B cell (primary cell): ENCODE results near the gene PRKCH. TPM values are rescaled to one million over a fixed set of nuclear protein-coding genes. Genes with fewer than 3 reads are reported as not detected.

ENCODE experiments used
- ATAC-seq: fragments of 200-7000 bp; cut with Tn5 transposase; one replicate; pipeline ENCODE4 v1.10.0; 2021; ENCODE audit warnings: low read depth, mild to moderate bottlenecking, moderate number of reproducible peaks, moderate library complexity
- CTCF ChIA-PET: fragments of 350-600 bp; sonication (Branson Sonifier 250); formaldehyde crosslinking; loops from one replicate; lab custom pipeline; 2021; ENCODE audit warnings: antibody characterized with exemption, inconsistent platforms; lab: Charles Lee
- POLR2A ChIA-PET: fragments of 350-600 bp; sonication (Branson Sonifier 250); formaldehyde crosslinking; loops from one replicate; lab custom pipeline; 2021; ENCODE audit warnings: antibody characterized with exemption; lab: Charles Lee
- DNase-seq: peaks from one replicate; pipeline ENCODE4 v3.0.0; 2013
- H2AFZ ChIP-seq: 2 replicates; pipeline ENCODE4 v1.6.1; 2012; ENCODE audit warnings: mild to moderate bottlenecking, low read depth, low read length; ENCODE audit not compliant: insufficient read depth, poor library complexity, severe bottlenecking
- H3K27ac ChIP-seq, 2 donors: 1 replicate in 1 of 2; 2 replicates in 1 of 2; pipeline ENCODE4 v1.5.1; 2012 to 2013; ENCODE audit warnings: low read length in 2 of 2, mild to moderate bottlenecking in 2 of 2, moderate library complexity in 1 of 2
- H3K27me3 ChIP-seq, 4 experiments: fragments of 200-600 bp in 1 of 4; sonication (generic) in 1 of 4; replicated peaks in 1 of 4; 1 replicate in 2 of 4; 2 replicates in 2 of 4; pipeline versions ENCODE4 v1.6.1 to v1.7.0; 2013 to 2016; ENCODE audit warnings: low read length in 3 of 4, mild to moderate bottlenecking in 2 of 4, mixed read lengths in 1 of 4, moderate library complexity in 1 of 4; ENCODE audit not compliant: insufficient read depth in 4 of 4, control insufficient read depth in 3 of 4; ENCODE audit errors: control extremely low read depth in 1 of 4
- H3K36me3 ChIP-seq, 2 experiments: replicated peaks in 1 of 2; 1 replicate in 1 of 2; 2 replicates in 1 of 2; pipeline versions ENCODE4 v1.6.1 to v1.7.1; 2013; ENCODE audit warnings: low read length in 1 of 2; ENCODE audit not compliant: insufficient read depth in 2 of 2, control insufficient read depth in 1 of 2; ENCODE audit errors: control extremely low read depth in 1 of 2, extremely low read depth in 1 of 2
- H3K4me1 ChIP-seq, 2 donors: fragments of 200-600 bp in 1 of 2; sonication (generic) in 1 of 2; 1 replicate in 1 of 2; 2 replicates in 1 of 2; pipeline versions ENCODE4 v1.5.1 to v1.6.1; 2013 to 2017; ENCODE audit warnings: low read length in 2 of 2; ENCODE audit not compliant: control insufficient read depth in 2 of 2, insufficient read depth in 2 of 2
- H3K4me2 ChIP-seq: replicated peaks from 2 replicates; pipeline ENCODE3; 2012; ENCODE audit warnings: mild to moderate bottlenecking, low read depth, low read length; ENCODE audit not compliant: poor library complexity, severe bottlenecking
- H3K4me3 ChIP-seq, 5 experiments: fragments of 200-600 bp in 1 of 5; sonication (generic) in 1 of 5; 1 replicate in 3 of 5; 2 replicates in 2 of 5; pipeline versions ENCODE4 v1.5.1 to v1.7.0; 2011 to 2016; ENCODE audit warnings: low read length in 4 of 5, mild to moderate bottlenecking in 4 of 5, low read depth in 2 of 5, control low read depth in 1 of 5, moderate library complexity in 1 of 5; ENCODE audit not compliant: insufficient read depth in 1 of 5; ENCODE audit errors: control extremely low read depth in 1 of 5, extremely low read depth in 1 of 5
- H3K79me2 ChIP-seq: fragments of 200-600 bp; sonication (generic); one replicate; pipeline ENCODE4 v1.6.0; 2016; ENCODE audit warnings: low read length; ENCODE audit not compliant: control insufficient read depth, insufficient read depth
- H3K9ac ChIP-seq: fragments of 200-600 bp; sonication (generic); 2 replicates; pipeline ENCODE4 v1.6.1; 2017; ENCODE audit warnings: mild to moderate bottlenecking, low read length, moderate library complexity
- H3K9me3 ChIP-seq, 3 donors: one replicate each; pipeline versions ENCODE4 v1.6.1 to v1.7.1; 2013; ENCODE audit warnings: low read length in 2 of 3; ENCODE audit not compliant: control insufficient read depth in 2 of 3, insufficient read depth in 1 of 3; ENCODE audit errors: control extremely low read depth in 1 of 3
- H4K20me1 ChIP-seq: 2 replicates; pipeline ENCODE4 v1.6.0; 2012; ENCODE audit warnings: mild to moderate bottlenecking, low read length; ENCODE audit not compliant: insufficient read depth, control insufficient read depth, poor library complexity, severe bottlenecking
- H3K27ac Mint-ChIP-seq: one replicate; pipeline ENCODE4 v1.8.0; 2021; ENCODE audit warnings: mixed read lengths
- H3K27me3 Mint-ChIP-seq: one replicate; pipeline ENCODE4 v1.8.0; 2021; ENCODE audit warnings: mixed read lengths
- H3K4me1 Mint-ChIP-seq: one replicate; pipeline ENCODE4 v1.8.0; 2021; ENCODE audit warnings: mixed read lengths
- H3K4me3 Mint-ChIP-seq: one replicate; pipeline ENCODE4 v1.8.0; 2021; ENCODE audit warnings: mixed read lengths
- H3K9me3 Mint-ChIP-seq: one replicate; pipeline ENCODE4 v1.8.0; 2022; ENCODE audit warnings: mixed read lengths; ENCODE audit not compliant: insufficient read depth
- EZH2 ChIP-seq: IDR thresholded peaks from 2 replicates; pipeline ENCODE4 v1.6.1; 2012; ENCODE audit warnings: borderline replicate concordance, low read depth, mild to moderate bottlenecking, moderate library complexity, low read length; ENCODE audit not compliant: insufficient read depth, poor library complexity, severe bottlenecking
- WGBS: methylation state at CpG from one replicate; pipeline ENCODE4 v1.1.5; 2013; ENCODE audit warnings: missing lambda C conversion rate; ENCODE audit not compliant: insufficient coverage; 5-methylcytosine and 5-hydroxymethylcytosine counted together
- intact Hi-C: fragments of 100-400 bp; cut with micrococcal nuclease; formaldehyde crosslinking; loops from one replicate; pipeline ENCODE4 v1.10.0; 2022
- polyA plus RNA-seq: library from polyadenylated mRNA; depleted of rRNA; stranded (reverse); fragments of >200 nt; gene quantifications from 2 replicates; pipeline ENCODE4 v1.2.3, GENCODE V29; 2012
- total RNA-seq, 2 donors: library from RNA; stranded (reverse); fragments of 120-200 nt in 1 of 2; gene quantifications; 1 replicate in 1 of 2; 2 replicates in 1 of 2; pipeline versions ENCODE4 v1.2.3 to v1.2.4, GENCODE V29; 2013 to 2022
- TF ChIP-seq, protein P1 (sequence below): fragments of 200-600 bp; IDR thresholded peaks from one replicate; pipeline ENCODE4 v1.8.0; 2022; ENCODE audit warnings: antibody characterized with exemption, mild to moderate bottlenecking

The PRKCH gene
- total and polyA plus RNA-seq, 2 donors (not counting 1 experiment from before 2014, with no cell fraction given): 2.0 to 5.0 TPM

DNA sequence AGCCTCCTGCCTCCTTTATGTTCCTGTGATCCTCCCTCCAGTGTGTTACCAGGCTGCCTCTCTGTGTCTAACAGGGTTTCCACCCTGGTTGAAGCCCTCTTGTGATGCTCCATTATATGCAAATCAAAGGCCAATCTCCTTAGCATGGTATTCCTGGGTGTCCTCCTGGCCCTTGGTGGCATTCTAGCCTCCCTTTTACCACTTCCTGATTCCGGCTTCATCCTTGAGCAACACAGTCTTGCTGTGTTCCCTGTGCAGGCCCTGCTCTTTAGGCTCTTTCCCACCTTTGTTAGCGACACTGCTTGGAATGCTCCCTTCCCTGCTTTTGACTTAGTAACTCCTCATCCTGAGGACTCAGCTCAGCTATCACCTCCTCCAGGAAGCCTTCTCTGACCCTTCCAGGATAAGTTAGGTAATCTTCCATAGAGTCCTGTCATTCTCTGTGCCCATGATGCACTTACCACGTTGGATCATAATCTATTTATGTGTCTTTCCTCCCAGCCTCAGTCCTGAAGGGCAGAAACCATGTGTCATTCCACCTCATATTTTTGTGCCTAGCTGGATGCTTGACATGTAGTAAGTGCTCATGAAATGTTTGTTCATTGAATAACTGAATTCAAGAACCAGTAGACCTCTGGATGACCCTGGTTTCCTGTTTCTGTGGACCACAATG, 37.3 kb downstream of the PRKCH start:
- no peaks in the 10 kb centered on the region for H3K4me1 Mint-ChIP-seq
- intact Hi-C loops: no loop called here
- Histone ChIP-seq H3K79me2 (no peaks in the 10 kb centered on the region), H4K20me1 (no peaks in the 10 kb centered on the region), H3K27ac (no peak overlapping the region), H3K36me3 (no peaks in the 10 kb centered on the region), H3K9me3 (no peaks in the 10 kb centered on the region), H3K4me1 (peaks cover 0 to 7% of the 10 kb centered on the region in 2 donors), H3K4me2 (no peak overlapping the region), H3K9ac (no peak overlapping the region), H3K27me3 (no peaks in the 10 kb centered on the region), H3K4me3 (no peak overlapping the region), H2AFZ (no peak overlapping the region)
- H3K4me3 Mint-ChIP-seq: no peak overlapping the region
- WGBS: 97% methylated on average over 2 of the region's 3 CpGs
- ChIA-PET CTCF (no interaction called here), POLR2A (no interaction called here)
- no peaks in the 10 kb centered on the region for H3K9me3 Mint-ChIP-seq
- no peak for TF ChIP-seq EZH2
- TF ChIP-seq, protein P1, sequence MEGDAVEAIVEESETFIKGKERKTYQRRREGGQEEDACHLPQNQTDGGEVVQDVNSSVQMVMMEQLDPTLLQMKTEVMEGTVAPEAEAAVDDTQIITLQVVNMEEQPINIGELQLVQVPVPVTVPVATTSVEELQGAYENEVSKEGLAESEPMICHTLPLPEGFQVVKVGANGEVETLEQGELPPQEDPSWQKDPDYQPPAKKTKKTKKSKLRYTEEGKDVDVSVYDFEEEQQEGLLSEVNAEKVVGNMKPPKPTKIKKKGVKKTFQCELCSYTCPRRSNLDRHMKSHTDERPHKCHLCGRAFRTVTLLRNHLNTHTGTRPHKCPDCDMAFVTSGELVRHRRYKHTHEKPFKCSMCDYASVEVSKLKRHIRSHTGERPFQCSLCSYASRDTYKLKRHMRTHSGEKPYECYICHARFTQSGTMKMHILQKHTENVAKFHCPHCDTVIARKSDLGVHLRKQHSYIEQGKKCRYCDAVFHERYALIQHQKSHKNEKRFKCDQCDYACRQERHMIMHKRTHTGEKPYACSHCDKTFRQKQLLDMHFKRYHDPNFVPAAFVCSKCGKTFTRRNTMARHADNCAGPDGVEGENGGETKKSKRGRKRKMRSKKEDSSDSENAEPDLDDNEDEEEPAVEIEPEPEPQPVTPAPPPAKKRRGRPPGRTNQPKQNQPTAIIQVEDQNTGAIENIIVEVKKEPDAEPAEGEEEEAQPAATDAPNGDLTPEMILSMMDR: no peak
- peaks cover 4% of the 10 kb centered on the region for H3K27me3 Mint-ChIP-seq
- DNase-seq: no peak
- no peak for ATAC-seq
- no peak overlapping the region for H3K27ac Mint-ChIP-seq

- no peak overlapping the region for H3K27ac ChIP-seq
- H3K4me1 Mint-ChIP-seq: no peaks in the 10 kb centered on the region
Measured at GRCh38 chr14:61360796-61361525, 39.6 kb downstream of the PRKCH start.

More at GRCh38 chr14:61360796-61361525, 39.6 kb downstream of the PRKCH start:
- no peak overlapping the region for H2AFZ ChIP-seq
- TF ChIP-seq, protein P1: no peak
- no peak for TF ChIP-seq EZH2
- Mint-ChIP-seq H3K27ac (no peak overlapping the region), H3K27me3 (peaks cover 4% of the 10 kb centered on the region), H3K4me3 (no peak overlapping the region), H3K9me3 (no peaks in the 10 kb centered on the region)
- peaks cover 0 to 7% of the 10 kb centered on the region in 2 donors for H3K4me1 ChIP-seq
- intact Hi-C loops: no loop called here
- no peak overlapping the region for H3K4me2 ChIP-seq
- WGBS: 83% methylated on average over 1 of the region's 5 CpGs
- H3K9ac ChIP-seq: no peak overlapping the region
- ChIA-PET POLR2A (no interaction called here), CTCF (no interaction called here)
- no peaks in the 10 kb centered on the region for H3K27me3 ChIP-seq
- no peaks in the 10 kb centered on the region for H3K79me2 ChIP-seq
- H3K4me3 ChIP-seq: no peak overlapping the region
- no peaks in the 10 kb centered on the region for H3K9me3 ChIP-seq
- DNase-seq (no peak), ATAC-seq (no peak)
- H3K36me3 ChIP-seq: no peaks in the 10 kb centered on the region
- H4K20me1 ChIP-seq: no peaks in the 10 kb centered on the region
